ENCODE measurements around the gene TCF7L2. TPM values are rescaled to one million over a fixed set of nuclear protein-coding genes. Genes with fewer than 3 reads are reported as not detected.

TCF7L2 gene
- total and polyA plus RNA-seq, 2 donors = 1.4 to 11.1 TPM

DNA sequence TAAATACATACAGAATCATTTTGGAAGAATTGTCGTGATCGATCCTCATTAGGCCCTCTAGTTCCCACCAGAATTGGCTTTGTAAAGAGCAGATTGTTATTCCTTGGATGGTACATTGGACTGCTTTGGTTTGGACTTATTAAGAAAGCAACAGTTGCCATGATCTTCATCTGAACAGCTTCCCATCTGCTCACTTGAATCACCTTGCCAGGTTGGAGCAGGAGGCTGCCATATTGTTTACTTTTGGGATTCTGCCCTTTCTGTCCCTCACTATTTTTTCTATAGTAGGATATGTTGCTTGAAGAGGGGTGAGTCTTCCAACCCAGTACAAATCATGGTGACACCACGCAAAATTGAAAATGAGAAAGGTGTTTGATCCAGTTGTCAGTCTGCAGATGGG is 199.6 kb downstream of the TCF7L2 start:
- no peaks in the 10 kb centered on the region for H3K27me3 ChIP-seq (ENCODE audit: control insufficient read depth in 2 of 2, insufficient read depth in 1 of 2, low read length in 1 of 2)
- WGBS = 99% methylated on average over 3 of the region's 3 CpGs
- no peak for DNase-seq (ENCODE audit: low read depth in 6 of 9, low spot score in 9 of 9)
- no peaks in the 10 kb centered on the region for H3K9me3 ChIP-seq (ENCODE audit: control insufficient read depth in 2 of 2, insufficient read depth in 1 of 2, low read length in 1 of 2)
- H3K27ac ChIP-seq (ENCODE audit: low read depth in 1 of 2, low read length in 1 of 2) = no peak overlapping the region
- peaks cover 12 to 42% of the 10 kb centered on the region in 2 donors for H3K36me3 ChIP-seq (ENCODE audit: control insufficient read depth in 2 of 2, insufficient read depth in 2 of 2, low read length in 1 of 2)
- H3K4me3 ChIP-seq (ENCODE audit: low read length in 2 of 2) = no peak overlapping the region
- H3K4me1 ChIP-seq (ENCODE audit: control insufficient read depth in 2 of 2, insufficient read depth in 2 of 2, low read length in 2 of 2) = peaks cover 0 to 6% of the 10 kb centered on the region in 2 donors

- H3K27ac ChIP-seq (ENCODE audit: low read depth in 1 of 2, low read length in 1 of 2) = no peak overlapping the region
- H3K36me3 ChIP-seq (ENCODE audit: control insufficient read depth in 2 of 2, insufficient read depth in 2 of 2, low read length in 1 of 2) = peaks cover 19 to 50% of the 10 kb centered on the region in 2 donors
- no peak overlapping the region for H3K4me3 ChIP-seq (ENCODE audit: low read length in 2 of 2)
- no peaks in the 10 kb centered on the region for H3K9me3 ChIP-seq (ENCODE audit: control insufficient read depth in 2 of 2, insufficient read depth in 1 of 2, low read length in 1 of 2)
- H3K4me1 ChIP-seq (ENCODE audit: control insufficient read depth in 2 of 2, insufficient read depth in 2 of 2, low read length in 2 of 2) = peaks cover 0 to 6% of the 10 kb centered on the region in 2 donors
- DNase-seq (ENCODE audit: low read depth in 6 of 9, low spot score in 9 of 9) = no peak
- H3K27me3 ChIP-seq (ENCODE audit: control insufficient read depth in 2 of 2, insufficient read depth in 1 of 2, low read length in 1 of 2) = no peaks in the 10 kb centered on the region
- WGBS = 80% methylated on average over 6 of the region's 6 CpGs
These were observed 201.2 kb downstream of the TCF7L2 start for GRCh38 chr10:113151190-113151666.

DNA sequence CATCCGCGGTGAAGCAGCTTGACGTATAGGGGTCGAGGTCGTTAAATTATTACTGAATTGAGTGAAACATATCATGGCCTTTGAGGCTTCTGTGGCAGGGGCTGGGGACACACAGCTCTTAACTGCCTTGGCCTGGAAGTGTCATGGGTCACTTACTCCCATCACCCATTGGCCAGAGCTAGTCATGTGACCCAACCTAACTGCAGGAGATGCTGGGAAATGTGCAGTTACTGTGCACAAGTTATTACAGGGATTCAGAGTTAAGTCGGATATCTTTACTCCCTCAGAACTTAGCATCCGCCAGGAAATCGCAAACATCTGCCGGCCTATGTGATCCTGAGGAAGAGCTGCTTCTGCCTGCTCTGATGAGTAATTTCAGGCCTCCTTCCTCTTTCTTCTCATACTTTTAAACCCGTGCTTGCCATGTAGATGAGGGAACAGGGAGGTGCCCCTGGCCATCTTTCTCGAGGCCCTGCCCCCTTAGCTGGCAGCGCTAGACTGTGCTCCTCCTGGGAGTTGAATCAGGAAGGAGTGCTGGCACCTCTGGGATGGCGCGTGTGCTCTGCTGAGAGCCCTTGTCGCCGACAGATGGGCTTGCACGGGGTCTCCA is 203.6 kb downstream of the TCF7L2 start:
- no peaks in the 10 kb centered on the region for H3K27me3 ChIP-seq (ENCODE audit: control insufficient read depth in 2 of 2, insufficient read depth in 1 of 2, low read length in 1 of 2)
- no peak overlapping the region for H3K4me3 ChIP-seq (ENCODE audit: low read length in 2 of 2)
- no peak for DNase-seq (ENCODE audit: low read depth in 6 of 9, low spot score in 9 of 9)
- H3K9me3 ChIP-seq (ENCODE audit: control insufficient read depth in 2 of 2, insufficient read depth in 1 of 2, low read length in 1 of 2) = no peaks in the 10 kb centered on the region
- no peak overlapping the region for H3K27ac ChIP-seq (ENCODE audit: low read depth in 1 of 2, low read length in 1 of 2)
- 97% methylated on average over 17 of the region's 17 CpGs for WGBS
- peaks cover 21 to 45% of the 10 kb centered on the region in 2 donors for H3K36me3 ChIP-seq (ENCODE audit: control insufficient read depth in 2 of 2, insufficient read depth in 2 of 2, low read length in 1 of 2)
- H3K4me1 ChIP-seq (ENCODE audit: control insufficient read depth in 2 of 2, insufficient read depth in 2 of 2, low read length in 2 of 2) = peaks cover 0 to 6% of the 10 kb centered on the region in 2 donors

- 98% methylated on average over 7 of the region's 7 CpGs for WGBS
- H3K27me3 ChIP-seq (ENCODE audit: control insufficient read depth in 2 of 2, insufficient read depth in 1 of 2, low read length in 1 of 2) = no peaks in the 10 kb centered on the region
- DNase-seq (ENCODE audit: low read depth in 6 of 9, low spot score in 9 of 9) = no peak
- peaks cover 9% of the 10 kb centered on the region in 2 donors for H3K4me1 ChIP-seq (ENCODE audit: control insufficient read depth in 2 of 2, insufficient read depth in 2 of 2, low read length in 2 of 2)
- H3K9me3 ChIP-seq (ENCODE audit: control insufficient read depth in 2 of 2, insufficient read depth in 1 of 2, low read length in 1 of 2) = no peaks in the 10 kb centered on the region
- H3K27ac ChIP-seq (ENCODE audit: low read depth in 1 of 2, low read length in 1 of 2) = no peak overlapping the region
- H3K36me3 ChIP-seq (ENCODE audit: control insufficient read depth in 2 of 2, insufficient read depth in 2 of 2, low read length in 1 of 2) = peaks cover 17 to 31% of the 10 kb centered on the region in 2 donors
- no peak overlapping the region for H3K4me3 ChIP-seq (ENCODE audit: low read length in 2 of 2)
These were observed 207.4 kb downstream of the TCF7L2 start for GRCh38 chr10:113157441-113157840.

DNA sequence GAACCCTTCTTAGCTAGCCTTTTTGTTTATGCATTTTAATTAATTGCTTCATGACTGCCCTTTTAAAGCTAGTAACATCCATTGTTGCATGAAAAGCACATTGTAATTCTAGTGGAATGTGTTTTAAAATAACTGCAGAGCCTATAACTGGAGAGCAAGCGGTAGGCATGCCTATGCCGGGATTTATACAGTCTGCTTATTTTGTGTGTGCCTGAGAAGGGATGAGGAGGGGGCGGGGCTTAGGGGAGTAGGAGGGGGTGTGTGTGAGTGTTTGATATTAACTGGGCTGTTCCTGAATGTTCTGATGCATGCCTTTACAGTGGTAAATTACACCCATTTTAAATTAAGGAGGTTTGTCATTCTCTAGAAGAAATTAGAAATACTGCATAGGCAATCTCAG is 208.1 kb downstream of the TCF7L2 start:
- DNase-seq (ENCODE audit: low read depth in 6 of 9, low spot score in 9 of 9) = no peak
- Histone ChIP-seq H3K4me1 (ENCODE audit: control insufficient read depth in 2 of 2, insufficient read depth in 2 of 2, low read length in 2 of 2) (peaks cover 15% of the 10 kb centered on the region in 2 donors), H3K4me3 (ENCODE audit: low read length in 2 of 2) (no peak overlapping the region), H3K9me3 (ENCODE audit: control insufficient read depth in 2 of 2, insufficient read depth in 1 of 2, low read length in 1 of 2) (no peaks in the 10 kb centered on the region), H3K27me3 (ENCODE audit: control insufficient read depth in 2 of 2, insufficient read depth in 1 of 2, low read length in 1 of 2) (no peaks in the 10 kb centered on the region), H3K27ac (ENCODE audit: low read depth in 1 of 2, low read length in 1 of 2) (no peak overlapping the region), H3K36me3 (ENCODE audit: control insufficient read depth in 2 of 2, insufficient read depth in 2 of 2, low read length in 1 of 2) (peaks cover 12 to 24% of the 10 kb centered on the region in 2 donors)
- 93% methylated on average over 3 of the region's 3 CpGs for WGBS

DNA sequence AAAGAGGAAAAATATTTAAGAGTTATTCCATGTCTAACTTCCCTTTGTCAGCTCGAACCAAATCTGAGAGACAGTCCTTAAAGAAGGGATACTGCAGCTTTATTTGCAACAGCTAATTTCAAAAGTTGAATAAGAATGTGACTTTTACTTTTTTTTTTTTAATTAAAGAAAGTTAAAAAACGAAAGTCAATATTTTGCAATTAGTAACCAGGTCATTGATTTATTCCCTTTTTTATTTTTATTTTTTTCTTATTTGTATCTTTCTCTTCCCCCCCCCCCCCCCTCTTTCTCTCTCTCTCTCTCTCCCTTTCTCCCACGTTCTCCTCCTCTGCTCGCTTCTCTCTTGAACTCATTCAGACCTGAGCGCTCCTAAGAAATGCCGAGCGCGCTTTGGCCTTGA is 209.5 kb downstream of the TCF7L2 start:
- H3K27me3 ChIP-seq (ENCODE audit: control insufficient read depth in 2 of 2, insufficient read depth in 1 of 2, low read length in 1 of 2) = no peaks in the 10 kb centered on the region
- no peak for DNase-seq (ENCODE audit: low read depth in 6 of 9, low spot score in 9 of 9)
- peaks cover 10 to 13% of the 10 kb centered on the region in 2 donors for H3K36me3 ChIP-seq (ENCODE audit: control insufficient read depth in 2 of 2, insufficient read depth in 2 of 2, low read length in 1 of 2)
- H3K4me3 ChIP-seq (ENCODE audit: low read length in 2 of 2) = no peak overlapping the region
- H3K4me1 ChIP-seq (ENCODE audit: control insufficient read depth in 2 of 2, insufficient read depth in 2 of 2, low read length in 2 of 2) = peaks cover 15 to 16% of the 10 kb centered on the region in 2 donors
- no peak overlapping the region for H3K27ac ChIP-seq (ENCODE audit: low read depth in 1 of 2, low read length in 1 of 2)
- no peaks in the 10 kb centered on the region for H3K9me3 ChIP-seq (ENCODE audit: control insufficient read depth in 2 of 2, insufficient read depth in 1 of 2, low read length in 1 of 2)
- WGBS = 95% methylated on average over 8 of the region's 8 CpGs

GRCh38 chr10:113160641-113161040 is 210.6 kb downstream of the TCF7L2 start:
- H3K4me1 ChIP-seq (ENCODE audit: control insufficient read depth in 2 of 2, insufficient read depth in 2 of 2, low read length in 2 of 2) = peaks cover 15 to 16% of the 10 kb centered on the region in 2 donors
- H3K9me3 ChIP-seq (ENCODE audit: control insufficient read depth in 2 of 2, insufficient read depth in 1 of 2, low read length in 1 of 2) = no peaks in the 10 kb centered on the region
- H3K27me3 ChIP-seq (ENCODE audit: control insufficient read depth in 2 of 2, insufficient read depth in 1 of 2, low read length in 1 of 2) = no peaks in the 10 kb centered on the region
- H3K4me3 ChIP-seq (ENCODE audit: low read length in 2 of 2) = no peak overlapping the region
- DNase-seq (ENCODE audit: low read depth in 6 of 9, low spot score in 9 of 9) = no peak
- H3K36me3 ChIP-seq (ENCODE audit: control insufficient read depth in 2 of 2, insufficient read depth in 2 of 2, low read length in 1 of 2) = peaks cover 3 to 8% of the 10 kb centered on the region in 2 donors
- WGBS = 98% methylated on average over 10 of the region's 10 CpGs
- H3K27ac ChIP-seq (ENCODE audit: low read depth in 1 of 2, low read length in 1 of 2) = no peak overlapping the region

GRCh38 chr10:113161066-113161465 is 211.0 kb downstream of the TCF7L2 start:
- no peak overlapping the region for H3K27ac ChIP-seq (ENCODE audit: low read depth in 1 of 2, low read length in 1 of 2)
- WGBS = 96% methylated on average over 6 of the region's 6 CpGs
- H3K36me3 ChIP-seq (ENCODE audit: control insufficient read depth in 2 of 2, insufficient read depth in 2 of 2, low read length in 1 of 2) = peaks cover 2 to 5% of the 10 kb centered on the region in 2 donors

GRCh38 chr10:113162960-113163359 is 212.9 kb downstream of the TCF7L2 start:
- WGBS = 97% methylated on average over 6 of the region's 6 CpGs
- Histone ChIP-seq H3K4me3 (ENCODE audit: low read length in 2 of 2) (no peak overlapping the region), H3K27ac (ENCODE audit: low read depth in 1 of 2, low read length in 1 of 2) (no peak overlapping the region), H3K4me1 (ENCODE audit: control insufficient read depth in 2 of 2, insufficient read depth in 2 of 2, low read length in 2 of 2) (peaks cover 15 to 16% of the 10 kb centered on the region in 2 donors), H3K9me3 (ENCODE audit: control insufficient read depth in 2 of 2, insufficient read depth in 1 of 2, low read length in 1 of 2) (no peaks in the 10 kb centered on the region), H3K36me3 (ENCODE audit: control insufficient read depth in 2 of 2, insufficient read depth in 2 of 2, low read length in 1 of 2) (peaks cover 0 to 5% of the 10 kb centered on the region in 2 donors), H3K27me3 (ENCODE audit: control insufficient read depth in 2 of 2, insufficient read depth in 1 of 2, low read length in 1 of 2) (no peaks in the 10 kb centered on the region)
- no peak for DNase-seq (ENCODE audit: low read depth in 6 of 9, low spot score in 9 of 9)

More at GRCh38 chr10:113161066-113161465, 211.0 kb downstream of the TCF7L2 start:
- Histone ChIP-seq H3K4me1 (ENCODE audit: control insufficient read depth in 2 of 2, insufficient read depth in 2 of 2, low read length in 2 of 2) (peaks cover 15 to 16% of the 10 kb centered on the region in 2 donors), H3K4me3 (ENCODE audit: low read length in 2 of 2) (no peak overlapping the region), H3K9me3 (ENCODE audit: control insufficient read depth in 2 of 2, insufficient read depth in 1 of 2, low read length in 1 of 2) (no peaks in the 10 kb centered on the region), H3K27me3 (ENCODE audit: control insufficient read depth in 2 of 2, insufficient read depth in 1 of 2, low read length in 1 of 2) (no peaks in the 10 kb centered on the region)
- no peak for DNase-seq (ENCODE audit: low read depth in 6 of 9, low spot score in 9 of 9)
